ENCODE measurements around the gene CD248.

The CD248 gene

GRCh38 chr11:66340596-66341501, 24.0 kb upstream of the CD248 start:
- FAIRE-seq: no peak

DNA sequence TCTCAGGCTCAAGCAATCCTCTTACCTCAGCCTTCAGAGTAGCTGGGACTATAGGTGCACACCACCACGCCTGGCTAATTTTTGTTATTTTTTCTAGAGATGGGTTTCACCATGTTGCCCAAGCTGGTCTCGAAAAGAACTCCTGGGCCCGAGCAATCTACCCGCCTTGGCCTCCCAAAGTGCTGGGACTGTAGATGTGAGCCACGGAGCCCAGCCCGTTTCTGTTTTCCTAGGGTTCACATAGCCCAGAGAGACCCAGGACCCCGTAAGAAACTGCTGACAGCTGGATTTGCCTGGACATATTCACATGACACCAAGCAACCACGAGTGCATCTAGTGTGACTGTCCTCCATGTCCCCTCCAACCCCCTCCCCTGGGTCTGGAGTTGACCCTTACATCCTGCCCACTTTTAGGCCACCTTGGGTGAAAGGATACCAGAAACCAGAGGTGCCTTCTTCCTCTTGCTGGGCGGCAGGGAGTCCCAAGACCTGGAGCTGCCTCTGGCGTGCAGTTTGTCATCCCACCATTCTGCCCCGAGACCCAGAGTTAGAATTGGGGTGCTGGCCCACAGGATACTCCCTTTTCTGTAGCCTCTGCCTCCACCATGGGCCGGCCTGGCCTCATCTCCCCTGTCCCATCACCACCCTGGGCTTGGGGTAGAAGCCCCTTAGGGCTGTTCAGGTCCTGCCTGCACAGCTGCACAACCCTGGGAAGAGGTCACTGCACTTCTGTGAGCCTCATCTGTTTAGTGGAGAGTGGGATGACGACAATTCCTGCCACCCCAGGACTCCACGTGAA, 23.0 kb upstream of the CD248 start:
- FAIRE-seq: no peak

DNA sequence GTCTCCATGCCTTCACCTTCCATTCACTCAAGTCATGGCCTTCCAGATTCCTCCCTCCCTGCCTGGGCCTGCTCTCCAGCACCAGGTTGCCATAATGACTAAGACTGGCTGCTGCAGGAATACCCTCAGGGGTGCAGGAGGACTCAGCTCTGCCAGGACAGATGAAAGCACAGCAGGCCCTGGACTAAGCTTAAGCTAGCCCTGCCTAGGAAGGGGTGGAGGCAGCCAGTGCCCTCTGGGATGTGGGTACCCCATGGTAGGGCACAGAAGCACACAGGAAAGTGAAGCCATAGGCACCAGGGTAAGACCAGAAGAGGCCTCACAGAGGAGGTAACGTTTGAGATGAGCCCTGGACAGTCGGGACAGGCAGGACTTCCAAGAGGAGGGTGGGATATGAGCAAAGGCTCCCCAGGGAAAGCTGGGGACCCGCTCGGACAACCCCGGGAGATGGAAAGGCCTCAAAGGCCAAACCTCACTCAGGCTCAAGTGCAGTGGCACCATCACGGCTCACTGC, 22.4 kb upstream of the CD248 start:
- no peak for FAIRE-seq

- FAIRE-seq: no peak
These were observed 21.7 kb upstream of the CD248 start for GRCh38 chr11:66338276-66339161.

GRCh38 chr11:66337103-66337899, 20.5 kb upstream of the CD248 start:
- no peak for FAIRE-seq

- no peak for FAIRE-seq
These were observed 19.6 kb upstream of the CD248 start, which contains the start of gene RIN1 for GRCh38 chr11:66336234-66337102. Gene RIN1 (minus strand): TSS chr11:66336434. CDS start chr11:66336402, 32 bp downstream.

GRCh38 chr11:66335531-66336233, 18.8 kb upstream of the CD248 start:
- FAIRE-seq: no peak

DNA sequence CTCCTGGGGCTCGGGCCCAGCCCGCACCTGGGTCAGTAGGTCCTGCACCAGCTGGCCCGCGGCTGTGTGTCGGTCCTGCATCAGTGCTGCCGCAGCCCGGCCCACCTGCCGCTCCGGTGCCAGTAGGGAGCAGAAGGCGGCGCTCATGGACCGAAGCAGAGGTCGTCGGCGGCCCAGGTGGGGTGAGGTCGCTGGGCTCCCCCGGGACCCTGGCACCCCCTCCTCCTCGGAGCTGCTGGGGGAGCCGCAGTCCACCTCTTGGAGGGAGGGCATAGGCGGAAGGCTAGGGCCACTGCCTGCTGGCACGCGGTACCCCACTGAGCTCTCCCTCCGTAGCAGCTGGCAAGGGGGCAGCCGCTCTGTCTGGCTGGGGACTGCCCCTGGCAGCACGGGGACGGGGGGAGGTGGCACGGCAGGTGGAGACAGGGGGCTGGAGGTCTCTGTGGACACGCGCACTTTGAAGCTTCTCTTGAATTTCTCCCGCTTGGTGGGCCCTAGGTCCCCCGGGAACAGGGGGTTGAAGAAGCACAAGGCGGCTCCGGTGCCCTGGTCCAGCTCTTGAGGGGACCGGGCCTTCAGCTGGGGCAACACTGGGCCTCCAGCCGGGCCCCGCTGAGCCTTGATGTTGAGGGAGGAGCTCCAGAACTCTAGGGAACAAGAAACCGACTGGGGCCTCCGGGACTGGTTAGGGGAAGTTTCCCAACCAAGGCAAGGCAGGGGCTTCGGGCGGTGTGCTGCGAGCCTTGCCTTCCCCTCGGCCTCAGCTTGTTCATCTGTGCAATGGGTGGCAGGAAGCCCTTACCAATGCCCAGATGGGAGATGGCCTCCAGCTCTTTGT, 18.0 kb upstream of the CD248 start:
- no peak for FAIRE-seq

- FAIRE-seq: no peak
These were observed 17.2 kb upstream of the CD248 start for GRCh38 chr11:66333896-66334604.

DNA sequence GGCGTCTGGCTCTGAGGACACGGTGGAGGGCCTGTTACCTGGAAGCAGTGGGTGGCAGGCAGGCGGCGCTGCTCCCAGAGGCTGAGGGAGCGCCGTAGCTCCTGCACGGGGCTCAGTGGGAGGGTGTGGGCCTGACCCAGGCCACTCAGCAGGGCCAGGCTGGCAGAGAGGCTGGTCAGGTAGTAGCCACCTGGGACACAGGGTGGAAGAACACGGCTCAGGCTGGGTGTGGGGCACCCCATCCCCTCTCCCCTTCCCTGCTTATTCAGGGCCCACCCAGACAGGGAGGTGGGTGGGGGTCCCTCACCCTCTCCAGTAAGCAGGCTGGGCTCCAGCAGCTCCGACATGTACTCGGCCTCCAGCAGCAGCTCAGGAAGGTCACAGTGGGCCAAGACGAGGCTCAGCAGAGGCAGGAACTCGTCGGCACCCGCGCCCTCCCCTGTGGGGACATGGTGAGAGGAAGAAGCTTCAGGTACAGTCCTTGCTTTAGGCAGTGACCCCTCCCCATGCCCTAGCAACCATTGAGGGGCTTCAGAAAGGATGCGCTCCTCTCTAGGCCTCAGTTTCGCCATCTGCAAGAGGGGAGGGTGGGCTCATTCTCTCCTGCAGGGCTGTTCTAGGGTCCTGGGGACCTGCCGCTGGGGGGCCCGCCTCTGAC, 16.5 kb upstream of the CD248 start:
- no peak for FAIRE-seq

- no peak for FAIRE-seq
These were observed 15.8 kb upstream of the CD248 start for GRCh38 chr11:66332371-66333219.

GRCh38 chr11:66331542-66332370, 14.9 kb upstream of the CD248 start:
- FAIRE-seq: no peak

GRCh38 chr11:66330931-66331330, 14.1 kb upstream of the CD248 start:
- no peak for FAIRE-seq

- no peak for FAIRE-seq
These were observed 12.4 kb upstream of the CD248 start for GRCh38 chr11:66329165-66329673.
